Endodermal cell (in vitro differentiated cells): ENCODE results near the gene NISCH. TPM values are rescaled to one million over a fixed set of nuclear protein-coding genes. Genes with fewer than 3 reads are reported as not detected.
A peak's percentile ranks its signal among the peaks of the same experiment; 100 is the strongest.

ENCODE experiments used
- DNase-seq: peaks from one replicate; pipeline ENCODE4 v3.0.0-alpha.2; 2017
- H3K27ac ChIP-seq: 2 replicates; pipeline ENCODE4 v1.5.1; 2013; ENCODE audit warnings: mild to moderate bottlenecking, low read depth, low read length, moderate library complexity
- H3K27me3 ChIP-seq: 2 replicates; pipeline ENCODE4 v1.6.1; 2013; ENCODE audit warnings: mild to moderate bottlenecking, low read length, moderate library complexity; ENCODE audit not compliant: insufficient read depth, control insufficient read depth, poor library complexity, severe bottlenecking
- H3K36me3 ChIP-seq: 2 replicates; pipeline ENCODE4 v1.7.0; 2013; ENCODE audit warnings: mild to moderate bottlenecking, low read length, moderate library complexity; ENCODE audit not compliant: control insufficient read depth, insufficient read depth
- H3K4me1 ChIP-seq: one replicate; pipeline ENCODE4 v1.7.0; 2013; ENCODE audit warnings: low read length; ENCODE audit not compliant: control insufficient read depth, insufficient read depth
- H3K4me3 ChIP-seq: 2 replicates; pipeline ENCODE4 v1.5.1; 2013; ENCODE audit warnings: mild to moderate bottlenecking, low read length, moderate library complexity
- H3K9ac ChIP-seq: 2 replicates; pipeline ENCODE4 v1.6.1; 2013; ENCODE audit warnings: mild to moderate bottlenecking, low read length, moderate library complexity; ENCODE audit not compliant: poor library complexity, severe bottlenecking; ENCODE audit errors: extremely low read depth
- H3K9me3 ChIP-seq: 2 replicates; pipeline ENCODE4 v1.6.1; 2013; ENCODE audit warnings: mild to moderate bottlenecking, low read length, moderate library complexity; ENCODE audit not compliant: control insufficient read depth
- H3K27ac Mint-ChIP-seq: 2 replicates; pipeline ENCODE4 v1.8.0; 2020; ENCODE audit warnings: mixed read lengths
- H3K27me3 Mint-ChIP-seq: 2 replicates; pipeline ENCODE4 v1.8.0; 2021; ENCODE audit warnings: mild to moderate bottlenecking, mixed read lengths; ENCODE audit not compliant: insufficient read depth
- H3K36me3 Mint-ChIP-seq: 2 replicates; pipeline ENCODE4 v1.8.0; 2020; ENCODE audit warnings: low read depth, mixed read lengths
- H3K4me1 Mint-ChIP-seq: 2 replicates; pipeline ENCODE4 v1.8.0; 2020; ENCODE audit warnings: mixed read lengths
- H3K4me3 Mint-ChIP-seq: 2 replicates; pipeline ENCODE4 v1.8.0; 2020; ENCODE audit warnings: mild to moderate bottlenecking, moderate library complexity, mixed read lengths
- H3K9me3 Mint-ChIP-seq: 2 replicates; pipeline ENCODE4 v1.8.0; 2020; ENCODE audit warnings: mild to moderate bottlenecking, mixed read lengths
- CTCF ChIP-seq: fragments of 200-600 bp; sonication (generic); conservative IDR thresholded peaks from 2 replicates; pipeline ENCODE4 v1.5.0; 2021; ENCODE audit warnings: antibody characterized with exemption, mild to moderate bottlenecking
- WGBS, 2 experiments: methylation state at CpG; one replicate each; pipeline versions ENCODE4 v1.1.5 to v1.1.7; 2013; ENCODE audit warnings: missing lambda C conversion rate in 2 of 2, mixed read lengths in 1 of 2; ENCODE audit not compliant: insufficient coverage in 1 of 2, insufficient read length in 1 of 2; 5-methylcytosine and 5-hydroxymethylcytosine counted together
- total RNA-seq, 2 donors: library from RNA; stranded (reverse); fragmentation: NEBNext Ultra II Directional in 1 of 2; extraction: Animal tissue kit (Norgen Biotek cat#: 25700) in 1 of 2; gene quantifications; 2 replicates in 1 of 2; 3 replicates in 1 of 2; pipeline ENCODE4 v1.2.1, GENCODE V29; 2021

The NISCH gene
- total RNA-seq, 2 donors from 2014 or later: 151 to 156 TPM

GRCh38 chr3:52441091-52441771 is 14.2 kb upstream of the NISCH start:
- no peak for TF ChIP-seq CTCF

GRCh38 chr3:52441772-52442332 is 13.6 kb upstream of the NISCH start:
- DNase-seq: no peak
- Mint-ChIP-seq H3K4me1 (peaks cover 2% of the 10 kb centered on the region), H3K27me3 (no peaks in the 10 kb centered on the region), H3K9me3 (no peaks in the 10 kb centered on the region), H3K36me3 (no peaks in the 10 kb centered on the region), H3K4me3 (no peak overlapping the region), H3K27ac (no peak overlapping the region)
- Histone ChIP-seq H3K9ac (no peak overlapping the region), H3K27me3 (no peaks in the 10 kb centered on the region), H3K27ac (no peak overlapping the region), H3K9me3 (no peaks in the 10 kb centered on the region), H3K4me1 (no peaks in the 10 kb centered on the region), H3K36me3 (no peaks in the 10 kb centered on the region), H3K4me3 (no peak overlapping the region)
- no peak for TF ChIP-seq CTCF
- WGBS, 2 experiments: 90 to 97% methylated on average over 2 to 15 of the region's 18 CpGs

More at GRCh38 chr3:52441091-52441771, 14.2 kb upstream of the NISCH start:
- Histone ChIP-seq H3K27ac (no peak overlapping the region), H3K27me3 (no peaks in the 10 kb centered on the region), H3K4me1 (no peaks in the 10 kb centered on the region), H3K9ac (no peak overlapping the region), H3K36me3 (no peaks in the 10 kb centered on the region), H3K9me3 (no peaks in the 10 kb centered on the region), H3K4me3 (no peak overlapping the region)
- Mint-ChIP-seq H3K4me3 (no peak overlapping the region), H3K27me3 (no peaks in the 10 kb centered on the region), H3K36me3 (no peaks in the 10 kb centered on the region), H3K9me3 (no peaks in the 10 kb centered on the region), H3K27ac (no peak overlapping the region), H3K4me1 (peaks cover 2% of the 10 kb centered on the region)
- WGBS, 2 experiments: 95 to 96% methylated on average over 10 to 23 of the region's 23 CpGs
- DNase-seq: peak; percentile 41

- Mint-ChIP-seq H3K27ac (no peak overlapping the region), H3K4me3 (peak overlapping the region; percentile 46), H3K4me1 (peaks cover 5% of the 10 kb centered on the region), H3K36me3 (no peaks in the 10 kb centered on the region), H3K9me3 (no peaks in the 10 kb centered on the region), H3K27me3 (no peaks in the 10 kb centered on the region)
- TF ChIP-seq CTCF: no peak
- Histone ChIP-seq H3K36me3 (no peaks in the 10 kb centered on the region), H3K27me3 (no peaks in the 10 kb centered on the region), H3K9ac (no peak overlapping the region), H3K27ac (no peak overlapping the region), H3K4me1 (no peaks in the 10 kb centered on the region), H3K4me3 (no peak overlapping the region), H3K9me3 (no peaks in the 10 kb centered on the region)
- no peak for DNase-seq
- 87 to 93% methylated on average over 9 to 16 of the region's 16 CpGs for WGBS, 2 experiments
Measured at GRCh38 chr3:52442409-52443267, 12.8 kb upstream of the NISCH start.
